HEK293 (cell line): Measurements from ENCODE around the gene L3MBTL4.

Source experiments
- CTCF ChIA-PET: fragments of 350-600 bp; formaldehyde crosslinking; extraction: SDS; loops from one replicate; lab custom pipeline; 2021; ENCODE audit warnings: antibody characterized with exemption; lab: Yijun Ruan, JAX
- POLR2A ChIA-PET: fragments of 300-600 bp; formaldehyde crosslinking; extraction: SDS; loops from one replicate; lab custom pipeline; 2020; ENCODE audit warnings: antibody characterized with exemption, inconsistent platforms; lab: Yijun Ruan, JAX
- H3K27ac ChIP-seq: fragments of 200-500 bp; sonication (Bioruptor generic); 2 replicates; pipeline ENCODE4 v1.5.1; 2014; ENCODE audit warnings: low read depth, low read length, control low read depth, inconsistent platforms; ENCODE audit errors: extremely low read depth
- H3K36me3 ChIP-seq, 2 experiments: fragments of 200-500 bp in 1 of 2; sonication (Bioruptor generic) in 1 of 2; 1 replicate in 1 of 2; 2 replicates in 1 of 2; pipeline ENCODE4 v1.5.1; 2014 to 2017; ENCODE audit warnings: inconsistent platforms in 2 of 2, low read length in 2 of 2; ENCODE audit not compliant: control insufficient read depth in 2 of 2, insufficient read depth in 1 of 2
- H3K4me1 ChIP-seq: fragments of 200-500 bp; sonication (Bioruptor generic); 2 replicates; pipeline ENCODE4 v1.5.1; 2014; ENCODE audit warnings: mild to moderate bottlenecking, low read length, inconsistent platforms; ENCODE audit not compliant: control insufficient read depth, insufficient read depth
- H3K4me3 ChIP-seq: 2 replicates; pipeline ENCODE4 v1.5.1; 2011; ENCODE audit warnings: low read depth, mild to moderate bottlenecking, control low read depth, low read length, moderate library complexity
- H3K9me3 ChIP-seq: fragments of 200-500 bp; sonication (Bioruptor generic); 2 replicates; pipeline ENCODE4 v1.5.1; 2014; ENCODE audit warnings: low read depth, low read length, inconsistent platforms; ENCODE audit not compliant: control insufficient read depth, insufficient read depth
- GLI4 ChIP-seq: fragments of 450-650 bp; formaldehyde crosslinking; IDR thresholded peaks from 2 replicates; pipeline ENCODE4 v1.5.1; 2016; ENCODE audit warnings: missing biosample characterization, missing genetic modification characterization
- GLIS2 ChIP-seq: fragments of 450-650 bp; formaldehyde crosslinking; IDR thresholded peaks from 2 replicates; pipeline ENCODE4 v1.5.1; 2016; ENCODE audit warnings: missing biosample characterization, missing genetic modification characterization
- HOXA7 ChIP-seq: sonication (generic); formaldehyde crosslinking; IDR thresholded peaks from 2 replicates; pipeline ENCODE4 v1.8.1; 2022; ENCODE audit warnings: missing genetic modification reagents, borderline replicate concordance
- HOXC10 ChIP-seq: sonication (generic); formaldehyde crosslinking; IDR thresholded peaks from 2 replicates; pipeline ENCODE4 v1.8.1; 2023; ENCODE audit warnings: mild to moderate bottlenecking, missing genetic modification reagents
- MYNN ChIP-seq: fragments of 450-650 bp; formaldehyde crosslinking; IDR thresholded peaks from 2 replicates; pipeline ENCODE4 v1.5.1; 2016; ENCODE audit warnings: missing biosample characterization, missing genetic modification characterization, borderline replicate concordance
- PRDM6 ChIP-seq: fragments of 450-650 bp; formaldehyde crosslinking; IDR thresholded peaks from 2 replicates; pipeline ENCODE4 v1.5.1; 2017; ENCODE audit warnings: missing biosample characterization, missing genetic modification characterization
- RBAK ChIP-seq: fragments of 450-650 bp; formaldehyde crosslinking; IDR thresholded peaks from 2 replicates; pipeline ENCODE4 v1.5.1; 2016; ENCODE audit warnings: missing biosample characterization, missing genetic modification characterization
- SP2 ChIP-seq: fragments of 450-650 bp; formaldehyde crosslinking; IDR thresholded peaks from 2 replicates; pipeline ENCODE4 v1.5.1; 2016; ENCODE audit warnings: missing biosample characterization, missing genetic modification characterization
- ZNF112 ChIP-seq: fragments of 450-650 bp; formaldehyde crosslinking; IDR thresholded peaks from 2 replicates; pipeline ENCODE4 v1.5.0; 2017; ENCODE audit warnings: missing biosample characterization, missing genetic modification characterization
- ZNF133 ChIP-seq: fragments of 450-650 bp; formaldehyde crosslinking; IDR thresholded peaks from 2 replicates; pipeline ENCODE4 v1.5.1; 2016; ENCODE audit warnings: missing biosample characterization, missing genetic modification characterization
- ZNF175 ChIP-seq: fragments of 450-650 bp; formaldehyde crosslinking; IDR thresholded peaks from 2 replicates; pipeline ENCODE4 v1.5.1; 2016; ENCODE audit warnings: missing biosample characterization, missing genetic modification characterization
- ZNF221 ChIP-seq: fragments of 450-650 bp; formaldehyde crosslinking; IDR thresholded peaks from 2 replicates; pipeline ENCODE4 v1.5.1; 2017; ENCODE audit warnings: missing biosample characterization, missing genetic modification characterization, borderline replicate concordance
- ZNF266 ChIP-seq: fragments of 450-650 bp; formaldehyde crosslinking; IDR thresholded peaks from 2 replicates; pipeline ENCODE4 v1.5.1; 2016; ENCODE audit warnings: missing biosample characterization, missing genetic modification characterization, low read depth
- ZNF37A ChIP-seq: fragments of 450-650 bp; IDR thresholded peaks from 2 replicates; pipeline ENCODE4 v1.5.1; 2018; ENCODE audit warnings: missing biosample characterization, missing genetic modification characterization
- ZNF501 ChIP-seq: fragments of 450-650 bp; formaldehyde crosslinking; IDR thresholded peaks from 2 replicates; pipeline ENCODE4 v1.5.1; 2016; ENCODE audit warnings: missing biosample characterization, missing genetic modification characterization
- ZNF514 ChIP-seq: fragments of 450-650 bp; formaldehyde crosslinking; IDR thresholded peaks from 2 replicates; pipeline ENCODE4 v1.5.1; 2016; ENCODE audit warnings: missing biosample characterization, missing genetic modification characterization
- ZNF521 ChIP-seq: fragments of 450-650 bp; formaldehyde crosslinking; IDR thresholded peaks from 2 replicates; pipeline ENCODE4 v1.5.1; 2017; ENCODE audit warnings: missing biosample characterization, mild to moderate bottlenecking, missing genetic modification characterization
- ZNF629 ChIP-seq: fragments of 450-650 bp; formaldehyde crosslinking; IDR thresholded peaks from 2 replicates; pipeline ENCODE4 v1.5.1; 2017; ENCODE audit warnings: missing biosample characterization, missing genetic modification characterization
- ZNF692 ChIP-seq: fragments of 450-650 bp; formaldehyde crosslinking; IDR thresholded peaks from 2 replicates; pipeline ENCODE4 v1.5.1; 2016; ENCODE audit warnings: missing biosample characterization, missing genetic modification characterization
- ZNF768 ChIP-seq: fragments of 450-650 bp; formaldehyde crosslinking; IDR thresholded peaks from 2 replicates; pipeline ENCODE4 v1.5.1; 2018; ENCODE audit warnings: missing biosample characterization, mild to moderate bottlenecking, missing genetic modification characterization
- ZNF843 ChIP-seq: fragments of 450-650 bp; formaldehyde crosslinking; IDR thresholded peaks from 2 replicates; pipeline ENCODE4 v1.5.1; 2016; ENCODE audit warnings: missing biosample characterization, missing genetic modification characterization
- ZSCAN30 ChIP-seq: fragments of 450-650 bp; IDR thresholded peaks from 2 replicates; pipeline ENCODE4 v1.5.1; 2018; ENCODE audit warnings: missing biosample characterization, mild to moderate bottlenecking, missing genetic modification characterization, moderate library complexity
- TF ChIP-seq, protein P1 (sequence below): fragments of 450-650 bp; formaldehyde crosslinking; IDR thresholded peaks from 2 replicates; pipeline ENCODE4 v1.5.1; 2016; ENCODE audit warnings: missing biosample characterization, missing genetic modification characterization

The L3MBTL4 gene

DNA sequence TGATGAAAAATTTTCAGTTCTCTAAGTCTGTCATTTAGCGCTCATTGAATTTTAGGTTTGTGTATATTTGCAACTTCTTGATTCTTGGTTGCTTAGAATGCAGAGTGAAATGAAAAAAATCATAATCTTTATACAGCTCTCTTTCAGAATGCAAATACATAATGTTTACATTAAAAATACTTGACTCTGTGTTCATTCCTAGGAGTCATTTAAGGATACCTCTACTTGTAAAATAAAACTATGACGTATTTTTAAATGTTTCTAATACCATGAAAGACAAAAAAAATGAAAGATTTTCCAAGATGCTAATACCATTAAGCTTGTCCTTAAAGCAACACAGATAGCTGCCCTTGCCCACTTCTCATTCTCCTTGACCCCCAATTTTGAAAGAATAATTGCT lies 259.0 kb downstream of the L3MBTL4 start:
- no peaks in the 10 kb centered on the region for H3K36me3 ChIP-seq
- no peaks in the 10 kb centered on the region for H3K9me3 ChIP-seq
- POLR2A ChIA-PET: no interaction called here
- CTCF ChIA-PET: no interaction called here
- H3K4me1 ChIP-seq: no peaks in the 10 kb centered on the region
- no peak overlapping the region for H3K27ac ChIP-seq
- TF ChIP-seq ZNF514 (tag by site-specific recombination) (no peak), ZNF692 (tag by site-specific recombination) (no peak), ZNF521 (no peak), ZNF768 (tag by site-specific recombination) (no peak), ZNF112 (tag by site-specific recombination) (no peak), GLIS2 (no peak)
- TF ChIP-seq, all 188 proteins: peak for 0
- no peak overlapping the region for H3K4me3 ChIP-seq

DNA sequence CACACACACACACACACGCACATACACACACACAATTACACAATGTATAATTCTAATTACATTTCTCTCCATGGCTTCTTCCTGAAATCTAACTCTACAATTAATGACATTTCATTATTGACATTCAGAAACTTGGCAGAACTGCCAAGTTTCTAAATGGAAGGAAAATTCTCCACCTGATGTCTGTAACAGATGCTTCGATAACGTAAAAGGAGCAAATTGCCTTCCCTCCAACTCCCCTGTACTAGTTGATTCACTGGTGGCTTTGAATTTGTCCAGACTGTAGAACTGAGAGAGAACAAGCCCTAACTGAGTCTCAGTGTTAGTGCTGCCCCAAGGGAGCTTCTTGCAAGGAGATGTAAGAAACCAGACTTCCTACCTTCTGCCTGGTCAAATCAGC lies 264.3 kb downstream of the L3MBTL4 start:
- Histone ChIP-seq H3K4me1 (no peaks in the 10 kb centered on the region), H3K36me3 (no peaks in the 10 kb centered on the region), H3K9me3 (no peaks in the 10 kb centered on the region), H3K27ac (no peak overlapping the region), H3K4me3 (no peak overlapping the region)
- ChIA-PET POLR2A (no interaction called here), CTCF (no interaction called here)
- TF ChIP-seq ZSCAN30 (tag by site-specific recombination) (no peak), ZNF843 (no peak), ZNF133 (tag by site-specific recombination) (no peak)

- CTCF ChIA-PET: no interaction called here
- H3K27ac ChIP-seq: no peak overlapping the region
- POLR2A ChIA-PET: no interaction called here
- no peak for TF ChIP-seq SP2 (tag by site-specific recombination)
- no peak for TF ChIP-seq RBAK (tag by site-specific recombination)
- TF ChIP-seq ZNF629: no peak
- TF ChIP-seq PRDM6 (tag by site-specific recombination): no peak
- TF ChIP-seq GLI4 (tag by site-specific recombination): no peak
- H3K36me3 ChIP-seq: no peaks in the 10 kb centered on the region
- H3K4me1 ChIP-seq: no peaks in the 10 kb centered on the region
- H3K4me3 ChIP-seq: no peak overlapping the region
- no peaks in the 10 kb centered on the region for H3K9me3 ChIP-seq
These were observed 268.4 kb downstream of the L3MBTL4 start for GRCh38 chr18:6146307-6146661.

DNA sequence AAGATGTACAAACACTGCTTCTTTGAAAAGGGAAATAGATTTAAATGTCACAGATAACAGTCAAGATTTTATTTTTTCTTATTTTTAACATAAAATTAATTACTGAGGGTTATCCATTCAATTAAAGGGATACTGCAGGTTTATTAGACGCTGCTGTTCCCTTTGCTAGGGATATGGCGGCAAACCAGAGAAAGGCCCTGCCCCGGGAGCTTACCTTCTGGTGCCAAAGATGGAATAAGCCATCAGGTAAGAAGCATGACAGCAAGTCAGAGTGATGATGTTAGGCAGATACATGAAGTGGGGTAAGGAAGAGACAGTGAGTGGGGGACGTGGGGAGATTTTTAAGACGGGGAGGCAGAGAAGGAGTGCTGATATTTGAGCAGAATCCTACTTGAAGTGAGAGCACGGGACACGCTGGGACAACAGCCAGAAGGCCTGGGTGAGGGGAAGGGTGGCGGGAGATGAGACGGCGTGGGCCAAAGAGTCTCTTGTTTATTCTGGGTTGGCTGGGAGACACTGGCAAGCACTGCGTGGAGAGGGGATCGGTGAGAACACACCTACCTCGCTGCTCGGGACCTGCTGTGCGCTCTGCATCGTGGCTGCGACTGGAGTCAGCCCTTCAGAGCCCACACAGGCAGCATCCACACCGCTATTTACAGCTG lies 268.9 kb downstream of the L3MBTL4 start:
- POLR2A ChIA-PET: no interaction called here
- Histone ChIP-seq H3K27ac (no peak overlapping the region), H3K4me3 (no peak overlapping the region), H3K4me1 (no peaks in the 10 kb centered on the region), H3K36me3 (no peaks in the 10 kb centered on the region), H3K9me3 (no peaks in the 10 kb centered on the region)
- no peak for TF ChIP-seq HOXC10 (CRISPR knock-in tag)
- TF ChIP-seq, protein P1, sequence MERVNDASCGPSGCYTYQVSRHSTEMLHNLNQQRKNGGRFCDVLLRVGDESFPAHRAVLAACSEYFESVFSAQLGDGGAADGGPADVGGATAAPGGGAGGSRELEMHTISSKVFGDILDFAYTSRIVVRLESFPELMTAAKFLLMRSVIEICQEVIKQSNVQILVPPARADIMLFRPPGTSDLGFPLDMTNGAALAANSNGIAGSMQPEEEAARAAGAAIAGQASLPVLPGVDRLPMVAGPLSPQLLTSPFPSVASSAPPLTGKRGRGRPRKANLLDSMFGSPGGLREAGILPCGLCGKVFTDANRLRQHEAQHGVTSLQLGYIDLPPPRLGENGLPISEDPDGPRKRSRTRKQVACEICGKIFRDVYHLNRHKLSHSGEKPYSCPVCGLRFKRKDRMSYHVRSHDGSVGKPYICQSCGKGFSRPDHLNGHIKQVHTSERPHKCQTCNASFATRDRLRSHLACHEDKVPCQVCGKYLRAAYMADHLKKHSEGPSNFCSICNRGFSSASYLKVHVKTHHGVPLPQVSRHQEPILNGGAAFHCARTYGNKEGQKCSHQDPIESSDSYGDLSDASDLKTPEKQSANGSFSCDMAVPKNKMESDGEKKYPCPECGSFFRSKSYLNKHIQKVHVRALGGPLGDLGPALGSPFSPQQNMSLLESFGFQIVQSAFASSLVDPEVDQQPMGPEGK (tag by site-specific recombination): no peak
- TF ChIP-seq ZNF175: no peak
- no peak for TF ChIP-seq ZNF514 (tag by site-specific recombination)
- TF ChIP-seq HOXA7: no peak
- TF ChIP-seq ZNF221 (tag by site-specific recombination): no peak
- no peak for TF ChIP-seq MYNN
- no peak for TF ChIP-seq ZNF266
- no peak for TF ChIP-seq ZNF37A (tag by site-specific recombination)
- no peak for TF ChIP-seq ZNF501 (tag by site-specific recombination)
- CTCF ChIA-PET: no interaction called here
